DND-41 (cell line): Measurements from ENCODE around the gene CDYL.

ENCODE experiments used
- ATAC-seq: fragments of 200-7000 bp; cut with Tn5 transposase; 3 replicates; pipeline ENCODE4 v1.9.1; 2021; ENCODE audit warnings: low read depth; ENCODE audit not compliant: insufficient read depth
- DNase-seq: peaks from one replicate; pipeline ENCODE4 v3.0.0-alpha.2; 2020
- H2AFZ ChIP-seq: 2 replicates; pipeline ENCODE4 v1.6.0; 2012; ENCODE audit warnings: low read depth, low read length
- H3K27ac ChIP-seq: 2 replicates; pipeline ENCODE4 v1.5.1; 2012; ENCODE audit warnings: low read length, inconsistent platforms
- H3K27me3 ChIP-seq: fragments of 200-600 bp; sonication (generic); 2 replicates; pipeline ENCODE4 v1.6.0; 2012; ENCODE audit warnings: low read length, mild to moderate bottlenecking, inconsistent platforms; ENCODE audit not compliant: insufficient read depth, poor library complexity
- H3K36me3 ChIP-seq: 2 replicates; pipeline ENCODE4 v1.5.1; 2012; ENCODE audit warnings: low read length, inconsistent platforms; ENCODE audit not compliant: insufficient read depth
- H3K4me1 ChIP-seq: 2 replicates; pipeline ENCODE4 v1.5.1; 2012; ENCODE audit warnings: mild to moderate bottlenecking, low read length; ENCODE audit not compliant: insufficient read depth
- H3K4me2 ChIP-seq: 2 replicates; pipeline ENCODE4 v1.6.0; 2012; ENCODE audit warnings: mild to moderate bottlenecking, moderate library complexity, low read length, inconsistent platforms; ENCODE audit not compliant: insufficient read depth
- H3K4me3 ChIP-seq, 2 experiments: fragments of 200-600 bp in 1 of 2; shearing (Covaris generic) in 1 of 2; 2 replicates each; pipeline ENCODE4 v1.5.1; 2012 to 2016; ENCODE audit warnings: inconsistent platforms in 2 of 2, low read length in 2 of 2, mild to moderate bottlenecking in 2 of 2, low read depth in 1 of 2, moderate library complexity in 1 of 2
- H3K79me2 ChIP-seq: 2 replicates; pipeline ENCODE4 v1.6.0; 2012; ENCODE audit warnings: low read length, inconsistent platforms; ENCODE audit not compliant: insufficient read depth
- H3K9ac ChIP-seq: 2 replicates; pipeline ENCODE4 v1.6.0; 2012; ENCODE audit warnings: low read depth, mild to moderate bottlenecking, inconsistent platforms, low read length, moderate library complexity
- H3K9me3 ChIP-seq: 2 replicates; pipeline ENCODE4 v1.5.1; 2012; ENCODE audit warnings: low read length, moderate library complexity, mild to moderate bottlenecking, inconsistent platforms; ENCODE audit not compliant: insufficient read depth, severe bottlenecking
- H4K20me1 ChIP-seq: 2 replicates; pipeline ENCODE4 v1.6.0; 2012; ENCODE audit warnings: low read length; ENCODE audit not compliant: insufficient read depth
- EZH2 ChIP-seq: IDR thresholded peaks from 3 replicates; pipeline ENCODE4 v1.6.1; 2012; ENCODE audit warnings: borderline replicate concordance, low read depth, mild to moderate bottlenecking, moderate library complexity, low read length, inconsistent platforms; ENCODE audit not compliant: severe bottlenecking
- TF ChIP-seq, protein P1 (sequence below): IDR thresholded peaks from 2 replicates; pipeline ENCODE4 v1.5.1; 2012; ENCODE audit warnings: borderline replicate concordance, low read length, moderate library complexity, mild to moderate bottlenecking; ENCODE audit not compliant: poor library complexity, severe bottlenecking; ENCODE audit errors: extremely low read depth

Gene CDYL

DNA sequence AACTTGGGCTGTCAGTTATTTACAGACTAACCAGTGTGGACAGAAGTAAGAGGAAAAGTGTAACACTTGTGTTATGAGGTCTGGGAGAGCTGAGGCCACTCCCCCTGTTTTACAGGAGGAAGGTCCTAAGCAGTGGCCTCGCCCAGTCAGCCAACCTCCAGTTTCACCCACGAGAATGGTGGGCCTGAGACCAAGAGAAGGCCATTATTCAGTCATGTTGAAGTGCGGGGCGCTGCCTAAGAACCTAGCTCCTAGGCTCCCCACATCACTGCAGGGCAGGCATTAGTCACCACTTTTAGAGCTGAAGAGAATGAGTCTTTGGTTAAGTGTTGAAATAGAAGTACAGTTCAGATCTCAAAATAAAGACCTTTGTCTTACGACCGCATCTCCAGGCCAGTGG is 27.9 kb downstream of the CDYL start:
- DNase-seq, result no peak
- ATAC-seq, result no peak
- Histone ChIP-seq H2AFZ (no peak overlapping the region), H3K27ac (no peak overlapping the region), H3K79me2 (peaks cover 34% of the 10 kb centered on the region), H3K4me2 (no peak overlapping the region), H3K4me3 (no peak overlapping the region), H3K9ac (no peak overlapping the region), H4K20me1 (peaks cover 19% of the 10 kb centered on the region), H3K27me3 (no peaks in the 10 kb centered on the region), H3K36me3 (no peaks in the 10 kb centered on the region), H3K9me3 (peaks cover 5% of the 10 kb centered on the region), H3K4me1 (no peaks in the 10 kb centered on the region)
- TF ChIP-seq, protein P1, sequence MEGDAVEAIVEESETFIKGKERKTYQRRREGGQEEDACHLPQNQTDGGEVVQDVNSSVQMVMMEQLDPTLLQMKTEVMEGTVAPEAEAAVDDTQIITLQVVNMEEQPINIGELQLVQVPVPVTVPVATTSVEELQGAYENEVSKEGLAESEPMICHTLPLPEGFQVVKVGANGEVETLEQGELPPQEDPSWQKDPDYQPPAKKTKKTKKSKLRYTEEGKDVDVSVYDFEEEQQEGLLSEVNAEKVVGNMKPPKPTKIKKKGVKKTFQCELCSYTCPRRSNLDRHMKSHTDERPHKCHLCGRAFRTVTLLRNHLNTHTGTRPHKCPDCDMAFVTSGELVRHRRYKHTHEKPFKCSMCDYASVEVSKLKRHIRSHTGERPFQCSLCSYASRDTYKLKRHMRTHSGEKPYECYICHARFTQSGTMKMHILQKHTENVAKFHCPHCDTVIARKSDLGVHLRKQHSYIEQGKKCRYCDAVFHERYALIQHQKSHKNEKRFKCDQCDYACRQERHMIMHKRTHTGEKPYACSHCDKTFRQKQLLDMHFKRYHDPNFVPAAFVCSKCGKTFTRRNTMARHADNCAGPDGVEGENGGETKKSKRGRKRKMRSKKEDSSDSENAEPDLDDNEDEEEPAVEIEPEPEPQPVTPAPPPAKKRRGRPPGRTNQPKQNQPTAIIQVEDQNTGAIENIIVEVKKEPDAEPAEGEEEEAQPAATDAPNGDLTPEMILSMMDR, result no peak
- TF ChIP-seq EZH2, result no peak

DNA sequence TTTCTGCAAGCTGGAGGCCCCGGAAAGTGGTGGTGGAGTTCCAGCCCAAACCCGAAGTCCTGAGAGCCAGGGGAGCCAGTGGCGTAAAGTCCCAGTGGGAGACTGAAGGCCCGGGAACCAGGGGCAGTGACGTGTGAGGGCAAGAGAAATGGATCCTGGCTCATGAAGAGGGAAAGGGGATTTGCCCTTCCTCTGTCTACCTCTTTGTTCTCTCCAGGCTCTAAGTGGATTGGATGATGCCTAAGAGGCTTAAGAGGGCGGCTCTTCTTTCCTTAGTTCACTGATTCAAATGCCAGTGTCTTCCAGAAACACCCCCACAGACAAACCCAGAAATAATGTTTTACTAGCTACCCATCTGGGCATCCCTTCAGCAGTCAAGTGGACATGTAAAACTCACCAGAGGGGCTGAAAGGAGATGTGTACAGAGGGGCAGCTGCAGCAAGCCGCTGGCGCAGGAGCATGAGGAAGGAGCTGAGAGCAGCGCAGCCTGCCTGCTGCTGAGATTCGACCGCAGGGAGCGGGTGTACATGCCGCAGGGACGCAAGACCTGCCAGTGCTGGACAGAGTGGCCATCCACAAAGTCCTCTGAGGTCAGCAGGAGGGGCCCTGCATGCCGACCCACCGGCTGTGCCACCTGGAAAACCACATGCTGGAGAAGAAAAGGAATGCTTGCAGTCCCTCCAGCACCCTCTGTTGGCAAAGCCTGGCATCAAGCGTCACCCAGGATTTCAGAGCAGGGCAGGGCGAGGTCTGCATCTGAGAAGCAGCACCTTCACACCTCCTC is 29.5 kb downstream of the CDYL start:
- H3K36me3 ChIP-seq, result no peaks in the 10 kb centered on the region
- no peaks in the 10 kb centered on the region for H3K27me3 ChIP-seq
- no peak overlapping the region for H3K9ac ChIP-seq
- no peak overlapping the region for H2AFZ ChIP-seq
- H3K79me2 ChIP-seq, result peaks cover 30% of the 10 kb centered on the region
- H3K27ac ChIP-seq, result no peak overlapping the region
- no peak overlapping the region for H3K4me2 ChIP-seq
- no peaks in the 10 kb centered on the region for H3K9me3 ChIP-seq
- DNase-seq, result peak; percentile 36
- peaks cover 19% of the 10 kb centered on the region for H4K20me1 ChIP-seq
- TF ChIP-seq, protein P1, result peak; percentile 65
- TF ChIP-seq EZH2, result no peak
- no peaks in the 10 kb centered on the region for H3K4me1 ChIP-seq
- ATAC-seq, result peak; percentile 72
- H3K4me3 ChIP-seq, result no peak overlapping the region

DNA sequence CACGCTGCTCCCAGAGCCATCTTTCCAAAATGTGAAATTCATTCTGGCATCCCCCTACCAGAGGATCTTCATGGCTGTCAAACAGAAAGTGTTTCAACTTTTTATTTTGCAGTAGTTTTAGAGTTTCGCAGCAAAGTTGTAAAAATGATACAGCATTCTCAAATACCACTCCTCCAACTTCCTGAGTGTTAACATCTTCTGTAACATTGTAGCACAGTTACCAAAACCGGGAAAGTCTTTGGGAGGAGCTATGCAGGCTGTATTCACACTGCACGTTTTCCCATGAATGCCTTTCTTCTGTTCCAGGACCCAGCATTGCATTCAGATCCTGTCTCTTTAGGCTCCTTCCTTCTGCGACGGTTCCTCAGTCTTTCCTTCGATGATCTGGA is 30.1 kb downstream of the CDYL start:
- ATAC-seq (no peak), DNase-seq (no peak)
- Histone ChIP-seq H2AFZ (no peak overlapping the region), H3K27me3 (no peaks in the 10 kb centered on the region), H4K20me1 (peaks cover 19% of the 10 kb centered on the region), H3K4me1 (no peaks in the 10 kb centered on the region), H3K79me2 (peaks cover 30% of the 10 kb centered on the region), H3K4me2 (no peak overlapping the region), H3K9me3 (no peaks in the 10 kb centered on the region), H3K4me3 (no peak overlapping the region), H3K27ac (no peak overlapping the region), H3K9ac (no peak overlapping the region), H3K36me3 (no peaks in the 10 kb centered on the region)
- no peak for TF ChIP-seq EZH2
- TF ChIP-seq, protein P1, result no peak
